HG03064 (cell line): ENCODE results near the gene PRKN.

Source experiments
- ATAC-seq: cut with Tn5 transposase; IDR thresholded peaks from one replicate; pipeline ENCODE4 v1.9.1; 2021; ENCODE audit warnings: low read depth; ENCODE audit not compliant: unreplicated experiment

The PRKN gene

DNA sequence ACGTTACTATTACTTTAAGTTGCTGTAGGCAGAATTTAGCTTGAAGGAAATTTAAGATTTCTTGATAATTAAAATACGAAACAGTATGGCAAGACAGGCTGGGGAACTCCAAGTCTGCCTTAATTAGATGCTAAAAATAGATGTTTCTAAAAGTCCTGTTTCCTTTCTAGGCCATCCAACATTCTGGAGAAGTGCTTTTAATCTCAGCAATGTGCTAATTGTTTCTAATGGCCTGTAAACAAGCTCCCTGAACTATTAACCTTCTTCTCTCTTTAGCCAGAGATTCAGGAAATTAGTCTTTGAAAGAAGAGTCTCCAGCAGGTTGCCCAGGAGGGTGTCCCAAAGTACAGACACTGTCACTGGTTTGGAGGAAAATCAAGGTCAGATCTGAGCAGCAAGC is 776.4 kb downstream of the PRKN start:
- ATAC-seq: no peak

DNA sequence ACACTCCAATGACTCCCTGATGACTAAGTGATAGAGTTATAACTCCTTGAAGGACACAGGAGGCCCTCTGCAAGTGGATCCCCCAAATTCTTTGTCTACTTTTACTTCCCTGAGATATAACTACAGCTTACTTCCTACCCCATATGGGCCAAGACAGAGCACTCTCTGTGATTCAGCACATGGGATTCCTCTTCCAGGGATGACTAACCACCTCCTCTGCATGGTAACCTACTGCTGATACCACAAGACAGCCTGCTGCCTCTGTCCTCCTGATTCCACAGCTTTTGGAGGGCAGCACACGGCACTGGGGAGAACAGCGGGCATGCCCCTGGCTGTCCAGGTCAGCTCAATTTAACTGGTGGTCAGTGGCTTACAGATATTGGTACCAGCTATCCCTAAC is 778.0 kb downstream of the PRKN start:
- no peak for ATAC-seq

DNA sequence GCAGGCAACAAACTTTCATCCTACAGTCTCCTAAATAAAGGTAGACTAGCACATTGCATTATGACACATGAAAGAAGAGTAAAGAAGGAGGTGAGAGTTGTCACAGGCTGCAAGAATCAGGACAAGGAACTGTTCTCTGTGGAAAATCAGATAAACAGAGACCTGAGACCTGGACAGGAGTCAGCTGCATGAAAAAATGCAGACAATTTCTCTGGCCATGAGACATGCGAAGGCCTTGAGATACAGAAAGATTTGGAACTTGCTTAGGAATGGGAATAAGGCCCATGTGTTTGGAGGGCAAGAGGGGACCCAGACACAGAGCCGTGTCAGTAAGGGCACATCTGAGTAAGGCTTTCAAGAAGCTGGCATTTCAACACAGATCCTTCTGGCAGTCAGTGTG is 779.1 kb downstream of the PRKN start:
- no peak for ATAC-seq

DNA sequence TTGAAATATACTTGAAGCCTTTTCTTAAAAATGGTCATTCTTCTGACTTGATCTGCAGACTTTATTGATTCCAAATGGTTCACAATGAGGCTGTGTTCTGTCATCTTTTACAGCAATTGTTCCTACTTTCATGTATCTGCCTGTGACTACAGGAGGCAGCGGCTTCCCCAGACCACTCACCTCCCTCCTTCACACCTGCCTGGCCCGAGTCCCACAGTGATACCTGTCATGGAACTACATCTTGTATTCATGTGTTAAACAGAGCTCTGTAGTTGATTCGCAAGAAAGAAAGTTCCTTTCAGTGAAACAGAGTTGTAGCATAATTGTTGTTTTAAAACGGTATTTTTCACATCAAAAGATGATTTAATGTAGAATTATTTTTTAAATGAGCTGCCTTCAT is 780.2 kb downstream of the PRKN start:
- ATAC-seq: no peak

DNA sequence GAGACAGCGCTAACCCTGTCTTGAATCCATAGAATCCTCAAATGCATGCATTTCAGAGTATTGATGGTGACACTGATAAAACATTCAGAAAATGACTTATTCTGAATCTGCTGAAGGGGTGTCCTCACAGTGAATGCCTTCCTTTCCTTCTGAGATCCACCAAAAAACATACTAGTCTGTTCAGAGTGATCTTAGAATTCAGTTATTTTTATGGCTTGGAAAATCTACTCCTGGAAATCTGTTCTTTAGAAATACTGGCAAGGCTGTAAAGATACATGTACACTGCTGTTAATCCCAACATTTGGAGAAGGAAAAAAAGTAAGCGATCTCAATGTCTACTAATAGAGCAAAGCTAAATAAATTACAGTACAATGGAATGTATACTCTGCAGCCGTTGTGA is 781.1 kb downstream of the PRKN start:
- no peak for ATAC-seq

DNA sequence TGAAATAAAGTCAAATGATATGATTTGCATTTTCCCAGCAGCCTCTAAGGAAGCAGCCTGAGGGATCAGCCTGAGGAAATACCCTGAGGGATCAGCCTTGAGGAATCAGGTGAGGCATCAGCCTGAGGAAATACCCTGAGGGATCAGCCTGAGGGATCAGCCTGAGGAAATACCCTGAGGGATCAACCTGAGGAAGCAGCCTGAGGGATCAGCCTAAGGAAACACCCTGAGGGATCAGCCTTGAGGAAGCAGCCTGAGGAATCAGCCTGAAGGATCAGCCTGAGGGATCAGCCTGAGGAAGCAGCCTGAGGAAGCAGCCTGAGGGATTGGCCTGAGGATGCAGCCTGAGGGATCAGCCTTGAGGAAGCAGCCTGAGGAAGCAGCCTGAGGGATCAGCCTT is 784.0 kb downstream of the PRKN start:
- ATAC-seq: no peak

DNA sequence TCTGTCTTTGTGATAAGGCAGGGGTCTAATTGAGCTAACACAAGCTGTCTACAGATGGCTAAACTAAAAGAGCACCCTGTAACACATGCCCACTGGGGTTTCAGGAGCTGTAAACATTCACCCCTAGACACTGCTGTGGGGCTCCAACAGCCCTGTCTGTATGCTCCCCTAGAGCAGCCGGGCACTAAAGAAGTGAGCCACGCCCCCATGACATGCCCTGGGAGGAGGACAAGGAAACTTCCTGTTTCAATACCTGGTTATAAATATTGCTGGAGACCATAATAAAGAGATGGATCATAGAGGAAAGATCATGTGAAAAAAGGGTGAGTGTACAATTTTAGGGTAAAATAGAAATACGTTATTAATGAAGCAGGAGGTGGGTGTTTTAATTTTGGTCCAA is 786.0 kb downstream of the PRKN start:
- ATAC-seq: no peak

DNA sequence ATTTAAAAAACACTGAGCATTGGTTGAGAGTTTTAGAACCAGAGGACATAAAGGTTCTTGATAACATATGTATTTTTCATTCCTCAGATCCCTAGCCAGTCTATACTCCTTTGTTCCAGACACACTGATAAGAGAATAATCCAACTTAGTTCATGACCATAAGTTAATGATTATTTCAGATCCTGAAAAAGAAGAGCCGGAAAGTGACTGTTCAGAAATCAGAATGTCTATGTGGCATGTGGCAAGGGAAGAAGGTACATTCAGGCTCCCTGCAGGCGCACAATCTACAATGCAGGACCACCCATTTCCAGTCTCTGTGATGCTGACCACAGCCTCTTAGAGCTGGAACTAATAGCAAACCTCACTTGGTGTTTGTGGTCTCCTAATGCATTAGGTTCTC is 787.0 kb downstream of the PRKN start:
- ATAC-seq: no peak

DNA sequence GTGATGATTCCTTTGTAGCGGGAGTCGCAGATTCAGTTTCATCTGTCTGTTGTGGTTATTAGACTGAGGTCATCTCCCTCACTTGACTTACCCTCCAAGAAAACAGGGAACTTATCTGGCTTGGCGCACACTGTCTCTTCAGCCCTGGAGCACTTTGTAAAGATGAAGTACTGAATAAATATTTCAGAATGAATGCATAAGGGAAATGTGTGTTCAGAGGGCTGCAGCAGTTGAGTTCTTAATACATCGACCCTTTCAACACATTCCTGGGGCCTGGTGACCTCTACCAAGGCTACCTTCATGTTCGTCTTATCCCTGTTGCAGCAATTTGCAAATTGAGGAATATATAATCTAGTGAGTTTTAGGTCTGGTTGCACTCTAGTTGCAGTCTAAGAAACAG is 801.2 kb downstream of the PRKN start:
- ATAC-seq: no peak

DNA sequence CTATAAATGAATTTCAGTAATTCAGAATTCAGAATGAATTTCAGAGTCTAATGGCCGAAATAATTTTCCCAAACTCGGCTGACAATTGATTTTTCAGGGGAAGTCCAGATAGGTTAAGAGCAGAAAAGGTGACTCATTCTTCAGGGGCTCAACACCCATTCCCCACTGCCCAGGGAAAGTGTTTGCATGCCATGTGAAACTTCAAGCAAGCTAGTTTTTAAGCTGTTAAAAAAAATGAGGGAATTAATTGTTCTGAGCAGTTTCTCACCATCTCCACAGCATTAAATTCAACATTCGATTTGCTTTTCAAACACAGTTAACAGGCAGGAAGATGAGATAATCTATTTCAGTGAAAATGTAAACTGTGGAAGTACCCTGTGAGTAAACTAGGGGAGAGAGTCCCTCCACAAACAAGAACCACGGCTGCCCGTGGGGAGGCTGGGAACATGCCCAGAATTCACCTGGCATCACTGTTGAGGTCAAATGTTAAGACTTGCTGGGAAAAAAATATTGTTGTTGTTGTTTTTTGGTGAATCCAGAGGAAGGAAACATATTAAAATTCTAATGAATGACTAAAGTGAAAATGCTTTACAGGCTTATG is 803.0 kb downstream of the PRKN start:
- ATAC-seq: no peak

DNA sequence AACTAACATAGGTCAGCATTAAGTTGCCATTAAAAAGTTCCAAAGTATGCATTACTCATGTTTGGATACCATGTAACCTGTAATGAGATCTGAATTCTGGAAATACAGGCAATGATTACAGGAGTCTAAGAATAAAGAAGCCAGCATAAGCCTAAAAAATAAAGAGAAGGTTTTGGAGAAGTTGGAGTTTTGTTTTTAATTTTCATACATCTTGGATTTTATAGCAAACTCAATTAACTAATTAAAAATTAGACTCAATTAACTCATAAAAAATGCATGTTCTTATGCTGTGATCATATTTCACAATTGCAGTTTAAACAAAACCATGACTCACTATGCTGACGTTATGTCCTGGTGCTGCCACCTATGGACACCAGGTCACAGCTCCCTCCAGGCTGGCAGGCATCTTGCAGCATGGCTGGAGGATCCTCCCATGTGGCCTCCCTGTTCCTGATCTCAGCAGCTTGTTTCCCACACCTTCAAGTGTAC is 804.9 kb downstream of the PRKN start:
- no peak for ATAC-seq

DNA sequence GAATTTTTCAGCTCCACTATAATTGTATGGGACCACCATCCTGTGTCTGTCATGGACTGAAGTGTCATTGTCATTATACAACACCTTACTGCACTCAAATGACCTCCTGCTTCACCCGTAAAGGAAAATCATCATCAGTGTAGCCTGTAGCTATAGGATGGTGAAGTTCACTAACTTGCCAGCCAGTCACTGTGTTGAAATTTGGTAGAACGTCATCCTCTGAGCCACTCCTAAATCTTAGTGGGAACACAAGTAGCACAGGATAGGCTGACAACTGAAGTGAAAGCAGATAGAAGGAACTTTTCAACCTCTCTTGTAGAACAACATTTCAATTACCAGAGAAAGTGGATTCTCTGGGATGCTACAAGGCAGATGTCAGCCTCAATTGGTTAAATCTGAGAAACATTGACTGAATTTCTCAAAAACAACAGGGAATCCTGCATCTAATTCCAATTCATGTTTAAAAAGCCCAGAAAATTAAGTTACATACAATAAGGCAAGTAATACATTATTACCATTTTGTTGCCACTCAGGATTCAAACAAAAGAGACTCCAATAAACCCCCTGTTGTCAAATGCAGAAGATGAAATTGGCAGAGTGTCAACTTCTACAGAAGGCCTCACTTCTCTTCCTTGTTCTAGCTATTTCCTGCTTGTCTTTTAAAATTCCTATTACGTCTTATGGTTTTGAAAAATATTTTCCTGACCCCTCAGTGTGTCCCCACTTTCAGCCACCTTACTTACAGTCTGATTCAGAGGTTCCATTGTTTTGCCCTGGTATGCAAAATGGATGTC is 805.8 kb downstream of the PRKN start:
- ATAC-seq: no peak

DNA sequence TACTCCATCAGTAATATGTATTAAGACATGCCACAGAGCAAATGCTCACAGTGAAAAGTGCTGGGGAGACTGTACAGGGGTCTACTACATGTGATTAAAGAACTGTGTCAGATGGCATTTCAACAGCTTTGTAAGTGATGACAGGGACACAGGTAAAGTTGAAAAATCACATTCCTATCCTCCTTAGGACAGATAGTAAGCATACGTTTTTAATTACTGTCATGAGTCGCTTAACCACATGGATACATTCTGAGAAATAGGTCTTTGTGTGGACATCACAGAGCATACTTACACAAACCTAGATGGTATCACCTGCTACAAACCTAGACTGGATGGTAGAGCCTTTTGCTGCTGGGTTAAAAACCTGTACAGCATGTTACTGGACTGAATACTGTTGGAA is 807.9 kb downstream of the PRKN start:
- no peak for ATAC-seq

DNA sequence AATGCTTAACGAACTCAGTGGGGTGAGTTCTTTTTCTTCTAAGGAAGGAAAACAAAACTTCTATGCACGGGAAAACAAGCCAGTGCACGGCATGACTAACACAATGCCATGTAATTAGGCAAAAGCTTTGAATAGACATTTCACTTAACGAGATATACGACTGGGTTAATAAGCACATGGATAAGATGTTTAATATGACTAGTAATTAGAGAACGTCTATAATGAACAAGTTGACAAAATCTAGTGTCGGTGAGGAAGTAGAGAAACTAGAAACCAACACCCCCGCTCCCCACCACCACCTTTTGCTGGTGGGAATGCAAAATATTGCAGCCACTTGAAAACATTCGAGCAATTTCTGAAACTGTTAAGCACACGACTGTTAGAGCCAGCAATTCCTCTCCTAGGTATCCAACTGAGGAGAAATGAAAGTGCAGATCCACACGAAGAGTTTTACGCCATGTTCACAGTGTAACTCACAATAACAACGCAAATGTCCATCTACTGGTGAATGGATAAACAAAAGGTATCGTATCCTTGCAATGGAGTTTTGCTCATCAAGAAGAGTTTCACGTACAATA is 808.8 kb downstream of the PRKN start:
- ATAC-seq: no peak

DNA sequence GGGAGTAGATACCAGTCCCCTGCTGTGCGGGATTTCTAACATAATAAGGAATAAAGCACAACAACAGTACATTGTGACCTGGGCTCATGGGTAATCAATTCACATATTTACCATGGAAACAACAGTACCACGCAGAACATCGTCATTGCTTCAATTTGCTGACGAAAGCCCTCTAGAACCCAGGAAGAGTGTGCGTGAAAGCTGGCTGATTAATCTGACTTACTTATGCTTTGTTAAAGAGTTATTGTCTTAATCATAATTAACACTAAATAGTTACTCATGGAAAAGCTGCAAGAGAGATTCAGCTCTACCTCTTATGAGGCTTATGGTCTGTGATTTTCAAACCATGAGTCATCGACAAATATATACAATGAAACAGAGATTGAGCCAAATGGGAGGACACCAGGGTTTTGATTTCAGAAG is 809.4 kb downstream of the PRKN start:
- ATAC-seq: no peak

DNA sequence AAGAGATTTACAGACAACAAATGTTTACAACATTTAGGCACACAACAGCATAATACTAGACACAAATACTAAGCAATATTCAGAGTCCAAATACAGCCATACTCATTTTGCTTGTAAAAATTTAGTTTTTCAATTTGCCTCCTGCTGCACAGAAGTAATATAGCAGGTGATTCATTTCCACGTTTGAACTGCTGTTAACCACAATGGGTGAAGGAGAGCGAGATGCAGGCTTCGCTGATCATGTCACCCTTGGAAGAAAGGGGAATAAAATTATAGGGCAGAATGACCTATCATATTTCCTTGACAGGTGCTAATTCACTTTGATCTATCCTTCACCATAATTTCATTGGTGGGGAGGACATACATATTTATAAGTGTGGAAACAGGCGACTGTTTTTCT is 809.9 kb downstream of the PRKN start:
- no peak for ATAC-seq

DNA sequence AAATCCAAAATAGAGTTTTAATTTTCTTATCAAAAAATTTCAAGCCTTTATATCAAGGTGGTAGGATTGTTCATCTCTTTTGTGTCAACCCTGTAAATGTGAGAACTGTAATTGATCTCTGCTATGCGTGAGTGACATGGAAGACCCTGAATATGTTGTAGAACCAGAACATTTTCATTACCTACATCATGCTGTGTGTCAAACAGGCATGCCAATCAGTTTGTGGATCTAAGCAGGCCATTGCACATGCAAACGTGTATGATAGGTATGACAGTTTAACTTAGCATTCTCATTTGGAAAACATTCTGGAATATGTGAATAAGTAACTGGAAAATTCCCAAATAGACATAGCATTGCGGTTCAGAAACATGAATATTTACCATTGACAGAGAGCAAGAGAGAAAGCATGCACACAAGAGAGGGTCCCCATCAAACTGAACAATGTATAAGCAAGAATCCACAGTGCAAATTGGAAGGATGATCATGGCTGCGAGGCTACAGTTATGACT is 812.1 kb downstream of the PRKN start:
- no peak for ATAC-seq

DNA sequence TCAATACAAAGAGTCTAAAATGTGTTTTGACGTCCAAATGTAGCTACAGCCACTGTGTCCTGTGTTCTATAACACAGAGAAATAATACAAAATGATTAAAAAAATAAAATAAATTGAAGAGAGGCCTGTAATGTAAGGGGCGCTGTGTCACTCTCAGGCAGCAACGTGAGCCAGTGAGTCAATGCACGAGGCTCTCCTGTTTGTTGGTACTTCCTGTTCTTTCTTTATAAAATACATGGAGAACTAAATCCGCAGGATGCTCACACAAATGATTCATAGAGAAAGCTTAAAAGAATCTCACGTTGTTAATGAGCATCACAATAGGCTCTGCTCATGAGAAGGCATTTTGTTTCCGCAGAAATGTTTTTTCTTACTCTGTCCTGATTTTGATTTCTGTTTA is 818.7 kb downstream of the PRKN start:
- ATAC-seq: no peak

DNA sequence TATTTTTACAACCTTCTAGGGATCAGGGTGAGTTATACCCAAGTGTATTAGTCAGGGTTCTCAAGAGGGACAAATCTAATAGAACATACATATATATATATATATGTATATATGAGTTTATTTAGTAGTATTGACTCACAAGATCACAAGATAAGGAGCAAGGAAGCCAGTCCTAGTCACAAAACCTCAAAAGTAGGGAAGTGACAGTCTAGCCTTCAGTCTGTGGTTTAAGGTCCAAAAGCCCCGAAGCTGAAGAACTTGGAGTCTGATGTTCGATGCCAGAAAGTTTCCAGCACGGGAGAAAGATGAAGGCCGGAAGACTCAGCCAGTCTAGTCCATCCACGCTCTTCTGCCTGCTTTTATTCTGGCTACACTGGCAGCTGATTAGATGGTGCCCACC is 821.0 kb downstream of the PRKN start:
- ATAC-seq: no peak

DNA sequence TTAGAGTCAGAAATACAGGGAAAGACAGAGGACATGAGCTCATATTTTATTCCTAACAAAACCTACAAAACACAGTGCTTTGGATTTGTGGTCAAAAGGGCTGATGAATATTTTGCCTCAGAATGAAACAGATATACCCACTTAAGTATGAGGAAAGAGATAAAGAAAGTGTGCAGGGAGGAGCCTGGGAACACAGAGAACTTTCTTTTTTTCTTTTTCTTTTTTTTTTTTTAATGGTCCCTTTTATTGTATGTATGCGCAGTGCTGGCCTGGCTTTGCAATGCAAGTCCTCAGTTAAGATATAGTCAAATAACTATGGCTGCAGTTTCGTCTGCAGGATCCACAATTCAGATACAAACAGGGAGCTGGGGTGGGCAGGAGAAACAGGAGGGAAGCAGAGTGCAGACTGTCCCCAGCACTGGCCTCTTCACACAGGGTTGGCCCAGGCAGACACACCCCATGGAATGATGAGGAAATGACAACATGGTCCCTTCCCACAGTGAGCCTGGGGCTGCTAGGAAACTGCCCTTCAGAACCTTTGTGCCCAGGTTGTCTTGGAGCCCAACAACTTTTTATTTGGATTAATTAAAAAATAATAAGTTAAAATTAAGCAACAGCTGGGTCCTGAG is 823.9 kb downstream of the PRKN start:
- no peak for ATAC-seq

DNA sequence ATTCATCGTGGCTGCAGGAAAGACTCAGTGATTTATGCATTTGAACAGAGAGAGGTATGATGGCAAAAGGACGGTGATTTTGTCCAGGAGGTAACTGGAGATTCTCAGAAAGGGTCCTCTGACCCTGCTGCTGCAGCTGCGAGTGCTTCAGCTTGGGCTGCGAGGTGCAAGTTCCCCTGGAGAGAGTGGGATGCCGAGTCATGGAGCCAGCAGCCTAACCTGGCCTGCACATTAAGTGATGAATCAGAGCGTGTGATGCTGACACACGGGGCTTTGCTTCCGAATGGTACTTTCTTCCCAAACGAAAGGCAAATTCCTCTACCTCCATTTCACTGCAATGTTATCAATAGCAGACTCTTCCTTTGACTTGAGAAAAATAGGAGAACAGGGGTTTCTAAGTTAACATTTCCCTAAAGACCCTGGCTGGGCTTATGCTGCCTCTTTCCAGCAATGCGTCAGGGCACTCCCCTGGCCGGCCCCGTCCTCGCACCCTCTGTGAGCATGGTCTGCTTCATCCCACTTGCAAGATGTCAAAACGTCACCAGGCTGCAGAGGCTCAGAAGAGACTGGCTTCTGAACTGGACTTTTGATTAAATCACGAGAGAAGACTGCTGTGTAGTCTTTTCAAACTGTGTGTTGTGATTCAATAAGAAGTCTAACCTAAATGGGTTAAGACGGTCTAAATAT is 825.7 kb downstream of the PRKN start:
- ATAC-seq: no peak
